Measurements from ENCODE around the gene SPAG16. TPM values are rescaled to one million over a fixed set of nuclear protein-coding genes. Genes with fewer than 3 reads are reported as not detected.

Gene SPAG16
- total RNA-seq, 1 experiment from 2014 or later = 0.30 TPM

DNA sequence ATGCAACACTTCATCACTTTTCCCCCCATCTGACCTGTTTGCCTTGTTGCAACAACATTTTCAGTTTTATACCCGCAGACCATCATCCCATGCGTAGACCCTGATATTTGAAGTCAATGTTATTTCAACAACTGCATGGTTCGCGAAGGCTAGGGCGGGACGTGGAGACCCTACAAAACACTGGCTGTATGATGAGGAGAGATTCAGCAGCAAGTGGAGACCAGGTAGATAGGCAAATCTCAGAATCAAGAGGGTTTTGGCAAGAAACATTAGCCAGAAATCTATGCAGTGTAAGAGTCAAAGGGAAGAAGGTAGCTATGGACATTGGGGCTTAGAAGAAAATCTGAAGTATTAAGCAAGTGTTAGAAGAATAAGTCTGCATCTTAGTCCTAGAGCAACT lies 42.4 kb upstream of the SPAG16 start:
- RAD21 ChIA-PET (ENCODE audit: low non-redundant PET in 1 of 2, low total read pairs in 2 of 2, uncharacterized antibody in 2 of 2, unreplicated experiment in 2 of 2) = no interaction called here
- no peaks in the 10 kb centered on the region for H3K27me3 ChIP-seq (ENCODE audit: insufficient read depth, low read length)
- H3K9me2 ChIP-seq (ENCODE audit: insufficient read depth) = no peaks in the 10 kb centered on the region
- DNase-seq (ENCODE audit: low read depth, low spot score) (no peak), ATAC-seq (no peak)
- CTCF ChIA-PET = no interaction called here
- H3K4me2 ChIP-seq (ENCODE audit: low read length) = no peak overlapping the region
- no peak overlapping the region for H2AFZ ChIP-seq (ENCODE audit: low read depth, low read length, poor library complexity, severe bottlenecking)
- TF ChIP-seq, protein P1, sequence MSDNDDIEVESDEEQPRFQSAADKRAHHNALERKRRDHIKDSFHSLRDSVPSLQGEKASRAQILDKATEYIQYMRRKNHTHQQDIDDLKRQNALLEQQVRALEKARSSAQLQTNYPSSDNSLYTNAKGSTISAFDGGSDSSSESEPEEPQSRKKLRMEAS (IDR thresholded peaks at IDR 0.05) = no peak
- TF ChIP-seq YY1 (IDR thresholded peaks at IDR 0.05; ENCODE audit: extremely low read depth, insufficient replicate concordance, low read depth, low read length) = no peak
- TF ChIP-seq ZFX (IDR thresholded peaks at IDR 0.05) = no peak
- no peak for TF ChIP-seq CEBPB (IDR thresholded peaks at IDR 0.05; ENCODE audit: low read depth)
- no peak for TF ChIP-seq ZNF274 (IDR thresholded peaks at IDR 0.05; ENCODE audit: low read depth, low read length)
- no peak for TF ChIP-seq JUND (IDR thresholded peaks at IDR 0.05)
- TF ChIP-seq POLR2AphosphoS5 (IDR thresholded peaks at IDR 0.05; ENCODE audit: low read depth, low read length) = no peak
- no peak for TF ChIP-seq SRF (IDR thresholded peaks at IDR 0.05; ENCODE audit: low read depth)
- no peak for TF ChIP-seq EZH2phosphoT487 (IDR thresholded peaks at IDR 0.05; ENCODE audit: borderline replicate concordance)
- no peak for TF ChIP-seq ELF1 (IDR thresholded peaks at IDR 0.05; ENCODE audit: borderline replicate concordance, low read depth)
- TF ChIP-seq FOSL1 (IDR thresholded peaks at IDR 0.05; ENCODE audit: low read depth) = no peak
- TF ChIP-seq EZH2 (IDR thresholded peaks at IDR 0.05) = no peak
- no peak for TF ChIP-seq POLR2A (IDR thresholded peaks at IDR 0.05; ENCODE audit: borderline replicate concordance, extremely low read depth, insufficient read depth, insufficient read length)
- TF ChIP-seq SIN3A (IDR thresholded peaks at IDR 0.05; ENCODE audit: low read depth) = no peak
- no peak for TF ChIP-seq TCF7L2 (IDR thresholded peaks at IDR 0.05; ENCODE audit: borderline replicate concordance, extremely low read depth, insufficient read depth, insufficient read length)
- no peak for TF ChIP-seq EGR1 (IDR thresholded peaks at IDR 0.05; ENCODE audit: low read depth)
- TF ChIP-seq CBX3 (IDR thresholded peaks at IDR 0.05; ENCODE audit: low read depth) = no peak
- no peak for TF ChIP-seq CTCF (IDR thresholded peaks at IDR 0.05 in 2 of 3, conservative IDR thresholded peaks at IDR 0.05 in 1 of 3; ENCODE audit: borderline replicate concordance in 1 of 3, insufficient read depth in 1 of 3, low read depth in 2 of 3, low read length in 2 of 3)
- no peak for TF ChIP-seq SP1 (IDR thresholded peaks at IDR 0.05; ENCODE audit: low read depth)
- TF ChIP-seq, protein P2, sequence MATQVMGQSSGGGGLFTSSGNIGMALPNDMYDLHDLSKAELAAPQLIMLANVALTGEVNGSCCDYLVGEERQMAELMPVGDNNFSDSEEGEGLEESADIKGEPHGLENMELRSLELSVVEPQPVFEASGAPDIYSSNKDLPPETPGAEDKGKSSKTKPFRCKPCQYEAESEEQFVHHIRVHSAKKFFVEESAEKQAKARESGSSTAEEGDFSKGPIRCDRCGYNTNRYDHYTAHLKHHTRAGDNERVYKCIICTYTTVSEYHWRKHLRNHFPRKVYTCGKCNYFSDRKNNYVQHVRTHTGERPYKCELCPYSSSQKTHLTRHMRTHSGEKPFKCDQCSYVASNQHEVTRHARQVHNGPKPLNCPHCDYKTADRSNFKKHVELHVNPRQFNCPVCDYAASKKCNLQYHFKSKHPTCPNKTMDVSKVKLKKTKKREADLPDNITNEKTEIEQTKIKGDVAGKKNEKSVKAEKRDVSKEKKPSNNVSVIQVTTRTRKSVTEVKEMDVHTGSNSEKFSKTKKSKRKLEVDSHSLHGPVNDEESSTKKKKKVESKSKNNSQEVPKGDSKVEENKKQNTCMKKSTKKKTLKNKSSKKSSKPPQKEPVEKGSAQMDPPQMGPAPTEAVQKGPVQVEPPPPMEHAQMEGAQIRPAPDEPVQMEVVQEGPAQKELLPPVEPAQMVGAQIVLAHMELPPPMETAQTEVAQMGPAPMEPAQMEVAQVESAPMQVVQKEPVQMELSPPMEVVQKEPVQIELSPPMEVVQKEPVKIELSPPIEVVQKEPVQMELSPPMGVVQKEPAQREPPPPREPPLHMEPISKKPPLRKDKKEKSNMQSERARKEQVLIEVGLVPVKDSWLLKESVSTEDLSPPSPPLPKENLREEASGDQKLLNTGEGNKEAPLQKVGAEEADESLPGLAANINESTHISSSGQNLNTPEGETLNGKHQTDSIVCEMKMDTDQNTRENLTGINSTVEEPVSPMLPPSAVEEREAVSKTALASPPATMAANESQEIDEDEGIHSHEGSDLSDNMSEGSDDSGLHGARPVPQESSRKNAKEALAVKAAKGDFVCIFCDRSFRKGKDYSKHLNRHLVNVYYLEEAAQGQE (IDR thresholded peaks at IDR 0.05; ENCODE audit: low read depth) = no peak
- no peak overlapping the region for H3K9ac ChIP-seq (ENCODE audit: low read length)
- H3K27ac ChIP-seq (ENCODE audit: low read depth, low read length) = no peak overlapping the region
- no peaks in the 10 kb centered on the region for H3K36me3 ChIP-seq (ENCODE audit: control insufficient read depth in 1 of 2, insufficient read depth in 2 of 2, low read length in 2 of 2)
- intact Hi-C loops (cut with micrococcal nuclease) = loop anchor here (5.0 to 10.0 kb wide), 2 partner anchors 380 to 1073 kb away; no protein-coding TSS in a partner anchor
- H4K20me1 ChIP-seq (ENCODE audit: insufficient read depth) = no peaks in the 10 kb centered on the region
- peaks cover 10 to 16% of the 10 kb centered on the region in 2 experiments; a peak in 3 of 4 replicates for H3K4me1 ChIP-seq (ENCODE audit: control insufficient read depth in 1 of 2, insufficient read depth in 2 of 2, low read length in 2 of 2)
- no peaks in the 10 kb centered on the region for H3K9me3 ChIP-seq (ENCODE audit: control insufficient read depth in 1 of 2, insufficient read depth in 1 of 2, low read depth in 1 of 2, low read length in 2 of 2)
- no peaks in the 10 kb centered on the region for H3K79me2 ChIP-seq (ENCODE audit: insufficient read depth, low read length)
- H3K4me3 ChIP-seq (replicated peaks in 1 of 2; ENCODE audit: low read depth in 1 of 2, low read length in 2 of 2) = no peak overlapping the region
- POLR2A ChIA-PET = no interaction called here
- no TSS peak for BruUV-seq (replicated peaks)
